HG03439 (cell line): ENCODE measurements around the gene SDSL.

Source experiments
- ATAC-seq: cut with Tn5 transposase; IDR thresholded peaks from one replicate; pipeline ENCODE4 v1.9.1; 2021; ENCODE audit warnings: mild to moderate bottlenecking, moderate library complexity; ENCODE audit not compliant: unreplicated experiment

The SDSL gene

GRCh38 chr12:113443030-113443539 is 20.9 kb downstream of the SDSL start:
- ATAC-seq, result no peak

GRCh38 chr12:113445544-113446171 is 23.5 kb downstream of the SDSL start:
- ATAC-seq, result no peak

GRCh38 chr12:113448873-113449272 is 26.7 kb downstream of the SDSL start:
- ATAC-seq, result no peak

- no peak for ATAC-seq
Measured at GRCh38 chr12:113449299-113449698, 27.1 kb downstream of the SDSL start.

- ATAC-seq, result no peak
Measured at GRCh38 chr12:113449839-113450238, 27.7 kb downstream of the SDSL start.

- no peak for ATAC-seq
Measured at GRCh38 chr12:113452458-113452857, 30.3 kb downstream of the SDSL start.

GRCh38 chr12:113453330-113453729 is 31.1 kb downstream of the SDSL start:
- ATAC-seq, result no peak

GRCh38 chr12:113456199-113456598 is 34.0 kb downstream of the SDSL start:
- ATAC-seq, result no peak

GRCh38 chr12:113456761-113457160 is 34.6 kb downstream of the SDSL start:
- no peak for ATAC-seq

- no peak for ATAC-seq
Measured at GRCh38 chr12:113457185-113457584, 35.0 kb downstream of the SDSL start.

- ATAC-seq, result no peak
Measured at GRCh38 chr12:113457710-113458109, 35.5 kb downstream of the SDSL start.

- no peak for ATAC-seq
Measured at GRCh38 chr12:113459981-113460380, 37.8 kb downstream of the SDSL start.

- no peak for ATAC-seq
Measured at GRCh38 chr12:113461666-113462065, 39.5 kb downstream of the SDSL start.

- no peak for ATAC-seq
Measured at GRCh38 chr12:113462117-113462774, 40.1 kb downstream of the SDSL start.

- no peak for ATAC-seq
Measured at GRCh38 chr12:113462998-113463745, 41.0 kb downstream of the SDSL start.

GRCh38 chr12:113463746-113464451 is 41.7 kb downstream of the SDSL start:
- ATAC-seq, result no peak

GRCh38 chr12:113464452-113464775 is 42.2 kb downstream of the SDSL start:
- ATAC-seq, result no peak

GRCh38 chr12:113464852-113465719 is 42.9 kb downstream of the SDSL start:
- no peak for ATAC-seq

- no peak for ATAC-seq
Measured at GRCh38 chr12:113465808-113466453, 43.8 kb downstream of the SDSL start.
